Measurements from ENCODE around the gene TVP23C. TPM values are rescaled to one million over a fixed set of nuclear protein-coding genes. Genes with fewer than 3 reads are reported as not detected.

Gene TVP23C
- total and polyA plus RNA-seq, 2 of the 8 experiments (the other 6 are each of a cell fraction or from before 2014, with no cell fraction given), result 2.9 to 9.6 TPM

GRCh38 chr17:15502369-15503112, 60.7 kb downstream of the TVP23C start:
- Histone ChIP-seq H4K91ac (replicated peaks; ENCODE audit: insufficient read length, low read length) (peak overlapping the region; percentile 34), H3K4ac (replicated peaks; ENCODE audit: insufficient read length, low read depth, low read length) (peak overlapping the region; percentile 32), H3K9ac (replicated peaks in 1 of 4; ENCODE audit: extremely low read depth in 1 of 4, low read depth in 3 of 4, low read length in 3 of 4) (no peak overlapping the region), H3K27ac (ENCODE audit: low read depth, low read length) (no peak overlapping the region), H3K18ac (ENCODE audit: extremely low read depth, low read length) (peak overlapping the region; percentile 71), H3K56ac (replicated peaks; ENCODE audit: insufficient read length, low read depth, low read length) (no peak overlapping the region), H2BK5ac (ENCODE audit: low read depth, low read length) (peak overlapping the region; percentile 23; the same call in 1 of the 2 replicates), H3K23me2 (ENCODE audit: low read depth, low read length) (no peaks in the 10 kb centered on the region), H3K79me2 (ENCODE audit: control insufficient read depth in 1 of 2, insufficient read depth in 2 of 2, low read length in 2 of 2) (no peaks in the 10 kb centered on the region), H4K5ac (ENCODE audit: insufficient read length, low read depth, low read length) (peak overlapping the region; percentile 21), H3K36me3 (ENCODE audit: control insufficient read depth in 2 of 4, insufficient read depth in 4 of 4, low read length in 3 of 4) (no peaks in the 10 kb centered on the region; a peak in 1 of 8 replicates), H3K9me3 (ENCODE audit: insufficient read depth in 2 of 2, low read depth in 1 of 2, low read length in 1 of 2) (no peaks in the 10 kb centered on the region), H3K4me3 (ENCODE audit: extremely low read depth in 1 of 4, insufficient read depth in 2 of 4, low read depth in 3 of 4, low read length in 4 of 4) (peak overlapping the region in 1 of 4 experiments; percentile 33; a peak in 1 of 8 replicates), H2BK120ac (replicated peaks; ENCODE audit: low read depth, low read length) (no peak overlapping the region), H3K79me1 (ENCODE audit: low read depth, low read length) (no peaks in the 10 kb centered on the region), H2AFZ (ENCODE audit: low read length) (no peak overlapping the region), H3K23ac (ENCODE audit: insufficient read length) (no peak overlapping the region), H3K4me2 (ENCODE audit: insufficient read depth in 1 of 2, low read depth in 2 of 2, low read length in 2 of 2) (peak overlapping the region; percentile 6 to 40; a peak in 2 of 4 replicates), H3K14ac (ENCODE audit: insufficient read length) (no peak overlapping the region), H2AK5ac (ENCODE audit: low read depth, low read length) (no peak overlapping the region), H2BK15ac (ENCODE audit: low read length) (no peak overlapping the region; the same call in 1 of the 2 replicates), H3K4me1 (replicated peaks in 1 of 4; ENCODE audit: control insufficient read depth in 3 of 4, insufficient read depth in 4 of 4, low read length in 3 of 4) (peaks cover 0 to 5% (median 3%) of the 10 kb centered on the region in 4 experiments; a peak in 4 of 7 replicates), H2BK12ac (ENCODE audit: low read depth, low read length) (no peak overlapping the region), H3K27me3 (replicated peaks in 1 of 4; ENCODE audit: control insufficient read depth in 3 of 4, extremely low read depth in 1 of 4, insufficient read depth in 3 of 4, low read length in 3 of 4) (no peaks in the 10 kb centered on the region), H4K20me1 (replicated peaks in 1 of 2; ENCODE audit: control insufficient read depth in 1 of 2, insufficient read depth in 2 of 2, low read length in 2 of 2) (no peaks in the 10 kb centered on the region), H2BK20ac (ENCODE audit: low read length) (no peak overlapping the region), H4K8ac (ENCODE audit: extremely low read depth, insufficient read depth, low read length) (peak overlapping the region; percentile 81; the same call in 1 of the 2 replicates)
- WGBS, 2 experiments (ENCODE audit: extremely low coverage in 1 of 2, insufficient coverage in 1 of 2, insufficient read length in 1 of 2, insufficient replicate concordance in 2 of 2, low coverage in 1 of 2, low lambda C conversion rate in 2 of 2, missing lambda C conversion rate in 1 of 2), result 49% methylated on average over 30 of the region's 32 CpGs; no CpG with 5 or more reads in 1 of the 2 experiments
- no peak for FAIRE-seq
- CTCF ChIA-PET (ENCODE audit: partially characterized antibody), result interaction anchor here (0.6 to 7.3 kb wide), 56 partner anchors 8 to 1021 kb away, joined by 3 to 87 read pairs (median 5); partner anchors contain the start of gene PMP22
- POLR2A ChIA-PET (ENCODE audit: partially characterized antibody), result interaction anchor here (0.8 to 2.1 kb wide), 10 partner anchors 9 to 241 kb away, joined by 3 to 6 read pairs (median 4); no protein-coding TSS in a partner anchor
- TF ChIP-seq SAP30 (IDR thresholded peaks at IDR 0.05; ENCODE audit: insufficient read depth, insufficient replicate concordance, low read length) (no peak), CREB1 (IDR thresholded peaks at IDR 0.05) (peak; percentile 7; the same call in 1 of the 2 replicates), CTCF (IDR thresholded peaks at IDR 0.05; ENCODE audit: control extremely low read depth in 1 of 3, insufficient read depth in 1 of 3, low read depth in 1 of 3, low read length in 3 of 3) (peak; percentile 74 to 90 (median 77)), TAF7 (optimal IDR thresholded peaks at IDR 0.05; ENCODE audit: borderline replicate concordance, low read depth, low read length) (no peak), RAD21 (IDR thresholded peaks at IDR 0.05 in 1 of 2, conservative IDR thresholded peaks at IDR 0.05 in 1 of 2; ENCODE audit: low read depth in 2 of 2, low read length in 2 of 2) (peak; percentile 83 to 91), ASH2L (IDR thresholded peaks at IDR 0.05; ENCODE audit: low read length) (peak; percentile 20), MAX (IDR thresholded peaks at IDR 0.05) (peak; percentile 32; the same call in 1 of the 2 replicates)
- peak; percentile 56 to 92 for DNase-seq (ENCODE audit: low read depth in 1 of 2, low spot score in 2 of 2)
